ENCODE results near the gene C19orf44. TPM values are rescaled to one million over a fixed set of nuclear protein-coding genes. Genes with fewer than 3 reads are reported as not detected.

C19orf44 gene
- total RNA-seq, 2 experiments from 2014 or later, result 0.78 to 1.0 TPM

DNA sequence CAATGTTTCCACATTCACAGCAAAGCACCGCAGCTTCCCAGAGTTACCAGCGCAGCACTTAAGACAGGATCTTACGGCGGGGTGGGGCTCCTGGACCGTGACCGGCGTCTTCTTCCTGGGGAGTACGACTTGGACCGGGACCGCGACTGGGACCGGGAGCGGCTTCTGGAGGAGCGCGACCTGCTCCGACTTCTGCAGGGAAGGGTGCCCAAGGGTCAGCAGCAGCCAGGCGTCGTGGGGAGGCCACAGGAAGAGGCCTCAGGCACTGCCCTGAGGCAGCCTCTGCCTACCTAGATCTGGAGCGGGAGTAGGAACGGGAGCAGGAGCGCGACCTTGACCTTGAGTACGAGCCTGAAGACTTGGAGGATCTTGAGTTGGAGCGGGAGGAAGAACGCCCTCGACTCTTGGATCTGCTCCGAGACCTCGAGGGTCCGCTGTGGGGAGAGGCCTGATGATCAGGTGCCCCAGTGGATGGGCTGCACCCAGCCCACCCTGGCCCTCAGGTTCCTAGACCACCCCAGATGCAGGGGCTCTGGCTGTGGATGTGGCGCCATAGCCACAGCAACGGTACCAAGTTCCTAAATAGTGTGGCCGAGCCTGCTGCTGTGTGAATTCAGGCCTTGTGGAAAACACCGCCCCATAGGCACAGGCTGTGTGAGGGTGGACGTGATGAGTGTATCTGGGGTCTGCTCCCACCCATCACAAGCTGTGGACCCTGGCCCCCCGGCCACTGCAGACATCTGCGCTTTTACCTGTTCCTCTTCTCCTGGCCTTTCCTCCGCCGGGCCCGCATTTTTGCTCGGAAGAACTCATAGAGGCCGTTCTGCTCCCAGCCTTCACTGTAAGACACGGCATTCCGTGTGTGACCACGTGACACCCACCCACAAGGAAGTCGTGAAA is 24.1 kb downstream of the C19orf44 start:
- H3K27me3 ChIP-seq (ENCODE audit: control insufficient read depth in 1 of 2, insufficient read depth in 2 of 2, low read length in 2 of 2), result no peaks in the 10 kb centered on the region
- peaks cover 10% of the 10 kb centered on the region for H3K4me1 ChIP-seq (ENCODE audit: insufficient read depth, low read length)
- no peak overlapping the region for H3K4me3 Mint-ChIP-seq
- H3K36me3 Mint-ChIP-seq (ENCODE audit: low read depth), result peaks cover 71% of the 10 kb centered on the region
- ATAC-seq (ENCODE audit: poor library complexity) (no peak), DNase-seq (no peak)
- no peak overlapping the region for H3K4me3 ChIP-seq (ENCODE audit: low read length)
- TF ChIP-seq, protein P1, sequence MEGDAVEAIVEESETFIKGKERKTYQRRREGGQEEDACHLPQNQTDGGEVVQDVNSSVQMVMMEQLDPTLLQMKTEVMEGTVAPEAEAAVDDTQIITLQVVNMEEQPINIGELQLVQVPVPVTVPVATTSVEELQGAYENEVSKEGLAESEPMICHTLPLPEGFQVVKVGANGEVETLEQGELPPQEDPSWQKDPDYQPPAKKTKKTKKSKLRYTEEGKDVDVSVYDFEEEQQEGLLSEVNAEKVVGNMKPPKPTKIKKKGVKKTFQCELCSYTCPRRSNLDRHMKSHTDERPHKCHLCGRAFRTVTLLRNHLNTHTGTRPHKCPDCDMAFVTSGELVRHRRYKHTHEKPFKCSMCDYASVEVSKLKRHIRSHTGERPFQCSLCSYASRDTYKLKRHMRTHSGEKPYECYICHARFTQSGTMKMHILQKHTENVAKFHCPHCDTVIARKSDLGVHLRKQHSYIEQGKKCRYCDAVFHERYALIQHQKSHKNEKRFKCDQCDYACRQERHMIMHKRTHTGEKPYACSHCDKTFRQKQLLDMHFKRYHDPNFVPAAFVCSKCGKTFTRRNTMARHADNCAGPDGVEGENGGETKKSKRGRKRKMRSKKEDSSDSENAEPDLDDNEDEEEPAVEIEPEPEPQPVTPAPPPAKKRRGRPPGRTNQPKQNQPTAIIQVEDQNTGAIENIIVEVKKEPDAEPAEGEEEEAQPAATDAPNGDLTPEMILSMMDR (IDR thresholded peaks at IDR 0.05), result no peak
- H3K9me3 ChIP-seq (ENCODE audit: control insufficient read depth in 1 of 2, insufficient read depth in 1 of 2, low read length in 2 of 2), result no peaks in the 10 kb centered on the region
- peaks cover 76% of the 10 kb centered on the region for H3K36me3 ChIP-seq (ENCODE audit: insufficient read depth, low read length)
- H3K27ac ChIP-seq (ENCODE audit: low read depth in 1 of 2, low read length in 2 of 2), result no peak overlapping the region
- CTCF ChIA-PET, result no interaction called here
- H3K27ac Mint-ChIP-seq, result no peak overlapping the region
- no peaks in the 10 kb centered on the region for H3K27me3 Mint-ChIP-seq
- POLR2A ChIA-PET, result interaction anchor here (0.6 kb wide), 1 partner anchor 38 kb away, joined by 4 read pairs; no protein-coding TSS in a partner anchor
- intact Hi-C loops (cut with DNase I, micrococcal nuclease), result no loop called here
- no peaks in the 10 kb centered on the region for H3K9me3 Mint-ChIP-seq
- no peaks in the 10 kb centered on the region for H3K4me1 Mint-ChIP-seq (ENCODE audit: low read depth)

DNA sequence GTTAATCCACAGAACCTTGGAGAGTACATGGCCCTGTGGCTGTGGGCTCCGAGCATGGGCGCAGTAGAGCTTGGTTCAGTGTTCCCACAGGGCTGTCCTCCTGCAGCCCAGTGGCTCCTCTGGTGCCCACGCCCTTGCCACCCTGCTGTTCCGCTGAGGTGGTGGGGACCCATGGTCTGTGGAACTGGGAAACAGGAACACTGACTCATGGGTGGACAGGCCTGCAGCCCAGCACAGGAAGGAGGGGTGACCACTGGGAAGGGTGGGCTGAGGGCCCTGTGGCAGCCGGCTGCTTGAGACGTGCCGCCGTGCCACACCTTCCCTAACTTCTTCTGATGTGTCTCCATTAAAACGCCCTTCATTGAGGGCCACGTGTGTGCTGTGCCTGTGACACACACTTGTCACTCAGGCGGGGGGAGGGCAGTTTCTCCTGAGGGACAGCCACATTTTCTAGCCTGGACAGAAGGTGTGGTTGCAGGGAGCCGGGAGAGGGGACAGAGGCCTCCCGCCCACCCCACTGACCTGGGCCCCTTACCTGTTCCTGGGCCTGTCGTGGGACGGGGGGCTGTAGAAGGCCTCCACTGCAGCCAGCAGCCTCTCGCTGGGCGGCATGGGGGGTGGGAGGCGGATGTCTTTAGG is 24.9 kb downstream of the C19orf44 start:
- Mint-ChIP-seq H3K9me3 (no peaks in the 10 kb centered on the region), H3K4me1 (ENCODE audit: low read depth) (no peaks in the 10 kb centered on the region), H3K36me3 (ENCODE audit: low read depth) (peaks cover 77% of the 10 kb centered on the region), H3K27ac (no peak overlapping the region), H3K4me3 (no peak overlapping the region), H3K27me3 (no peaks in the 10 kb centered on the region)
- H3K27me3 ChIP-seq (ENCODE audit: control insufficient read depth in 1 of 2, insufficient read depth in 2 of 2, low read length in 2 of 2), result no peaks in the 10 kb centered on the region
- POLR2A ChIA-PET, result interaction anchor here (0.6 kb wide), 1 partner anchor 39 kb away, joined by 4 read pairs; no protein-coding TSS in a partner anchor
- H3K36me3 ChIP-seq (ENCODE audit: insufficient read depth, low read length), result peaks cover 83% of the 10 kb centered on the region
- CTCF ChIA-PET, result no interaction called here
- ATAC-seq (ENCODE audit: poor library complexity), result no peak
- no peak overlapping the region for H3K27ac ChIP-seq (ENCODE audit: low read depth in 1 of 2, low read length in 2 of 2)
- H3K4me3 ChIP-seq (ENCODE audit: low read length), result no peak overlapping the region
- no peak for DNase-seq
- no peaks in the 10 kb centered on the region for H3K9me3 ChIP-seq (ENCODE audit: control insufficient read depth in 1 of 2, insufficient read depth in 1 of 2, low read length in 2 of 2)
- intact Hi-C loops (cut with DNase I, micrococcal nuclease), result no loop called here
- TF ChIP-seq, protein P1 (IDR thresholded peaks at IDR 0.05), result no peak
- peaks cover 10% of the 10 kb centered on the region for H3K4me1 ChIP-seq (ENCODE audit: insufficient read depth, low read length)

DNA sequence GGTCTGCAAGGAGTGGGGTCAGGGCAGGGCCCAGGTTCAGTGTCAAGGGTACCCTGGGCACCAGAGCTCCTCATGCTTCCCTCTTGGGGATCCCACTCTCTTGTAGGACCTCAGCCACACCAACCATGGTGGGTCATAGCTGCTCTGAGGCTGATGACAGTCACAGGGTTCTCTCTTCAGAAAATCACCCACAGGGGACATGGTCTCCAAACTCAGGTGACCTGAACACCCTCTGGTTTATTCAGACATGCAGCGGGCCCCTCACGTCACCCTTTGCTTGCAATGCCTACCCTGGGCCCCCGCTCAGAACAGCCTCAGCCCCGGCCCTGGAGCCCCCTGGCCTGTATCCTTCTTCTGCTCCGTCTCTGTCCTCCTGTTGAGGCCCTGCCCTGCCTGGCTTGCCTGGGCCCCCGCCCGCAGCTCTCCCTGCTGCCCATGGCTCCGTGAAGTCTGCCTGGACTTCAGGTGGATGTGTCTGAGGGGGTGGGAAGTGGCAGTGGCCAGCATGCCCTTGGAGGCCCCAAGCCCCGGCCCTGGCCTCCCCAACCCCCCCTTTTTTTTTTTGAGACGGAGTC is 25.6 kb downstream of the C19orf44 start:
- Mint-ChIP-seq H3K27me3 (no peaks in the 10 kb centered on the region), H3K36me3 (ENCODE audit: low read depth) (peaks cover 84% of the 10 kb centered on the region), H3K4me1 (ENCODE audit: low read depth) (no peaks in the 10 kb centered on the region), H3K4me3 (no peak overlapping the region), H3K9me3 (no peaks in the 10 kb centered on the region), H3K27ac (no peak overlapping the region)
- ChIA-PET POLR2A (no interaction called here), CTCF (no interaction called here)
- no peak for DNase-seq
- no peaks in the 10 kb centered on the region for H3K27me3 ChIP-seq (ENCODE audit: control insufficient read depth in 1 of 2, insufficient read depth in 2 of 2, low read length in 2 of 2)
- H3K4me3 ChIP-seq (ENCODE audit: low read length), result no peak overlapping the region
- H3K4me1 ChIP-seq (ENCODE audit: insufficient read depth, low read length), result peaks cover 8% of the 10 kb centered on the region
- TF ChIP-seq, protein P1 (IDR thresholded peaks at IDR 0.05), result no peak
- no peak overlapping the region for H3K27ac ChIP-seq (ENCODE audit: low read depth in 1 of 2, low read length in 2 of 2)
- peaks cover 88% of the 10 kb centered on the region for H3K36me3 ChIP-seq (ENCODE audit: insufficient read depth, low read length)
- no peak for ATAC-seq (ENCODE audit: poor library complexity)
- H3K9me3 ChIP-seq (ENCODE audit: control insufficient read depth in 1 of 2, insufficient read depth in 1 of 2, low read length in 2 of 2), result no peaks in the 10 kb centered on the region
- intact Hi-C loops (cut with DNase I, micrococcal nuclease), result no loop called here
